H9 (cell line): ENCODE results near the gene NEK11. TPM values are rescaled to one million over a fixed set of nuclear protein-coding genes. Genes with fewer than 3 reads are reported as not detected.

ENCODE experiments used
- DNase-seq: peaks from one replicate; pipeline ENCODE4 v3.0.0-alpha.2; 2017
- H2AFZ ChIP-seq: one replicate; pipeline ENCODE4 v1.6.1; 2013; ENCODE audit warnings: mild to moderate bottlenecking, low read length, control low read depth, moderate library complexity
- H2AK5ac ChIP-seq: 2 replicates; pipeline ENCODE4 v1.6.1; 2013; ENCODE audit warnings: low read length, control low read depth, mixed read lengths; ENCODE audit not compliant: insufficient read length
- H2BK120ac ChIP-seq: one replicate; pipeline ENCODE4 v1.6.1; 2013; ENCODE audit warnings: low read depth, mild to moderate bottlenecking, low read length, control low read depth, inconsistent platforms; ENCODE audit not compliant: poor library complexity, severe bottlenecking
- H2BK12ac ChIP-seq: 2 replicates; pipeline ENCODE4 v1.6.1; 2013; ENCODE audit warnings: low read length, control low read depth, mixed read lengths, low read depth; ENCODE audit not compliant: insufficient read length
- H2BK15ac ChIP-seq: 2 replicates; pipeline ENCODE4 v1.6.1; 2013; ENCODE audit warnings: low read depth, low read length, control low read depth
- H2BK20ac ChIP-seq: one replicate; pipeline ENCODE4 v1.6.1; 2013; ENCODE audit warnings: low read depth, mild to moderate bottlenecking, low read length, control low read depth, inconsistent platforms; ENCODE audit not compliant: poor library complexity, severe bottlenecking
- H2BK5ac ChIP-seq: 2 replicates; pipeline ENCODE4 v1.6.1; 2013; ENCODE audit warnings: low read length, control low read depth, mixed read lengths; ENCODE audit not compliant: insufficient read length
- H3K14ac ChIP-seq: 2 replicates; pipeline ENCODE4 v1.6.1; 2013; ENCODE audit warnings: low read length, control low read depth; ENCODE audit not compliant: insufficient read depth
- H3K18ac ChIP-seq: 2 replicates; pipeline ENCODE4 v1.6.1; 2013; ENCODE audit warnings: low read depth, mild to moderate bottlenecking, mixed read lengths, low read length, control low read depth; ENCODE audit not compliant: insufficient read length
- H3K23ac ChIP-seq: 2 replicates; pipeline ENCODE4 v1.6.1; 2013; ENCODE audit warnings: low read length, control low read depth, mixed read lengths, low read depth; ENCODE audit not compliant: insufficient read length
- H3K23me2 ChIP-seq: 2 replicates; pipeline ENCODE4 v1.6.1; 2013; ENCODE audit warnings: low read depth, mild to moderate bottlenecking, mixed read lengths, low read length, control low read depth; ENCODE audit not compliant: insufficient read length, poor library complexity, severe bottlenecking
- H3K27ac ChIP-seq: 2 replicates; pipeline ENCODE4 v1.5.1; 2013; ENCODE audit warnings: low read length, control low read depth, mixed read lengths, low read depth; ENCODE audit not compliant: insufficient read length
- H3K27me3 ChIP-seq: 2 replicates; pipeline ENCODE4 v1.6.1; 2013; ENCODE audit warnings: low read length, control low read depth, inconsistent platforms; ENCODE audit not compliant: insufficient read depth
- H3K4ac ChIP-seq: 2 replicates; pipeline ENCODE4 v1.6.1; 2013; ENCODE audit warnings: low read depth, mild to moderate bottlenecking, control low read depth, inconsistent platforms, low read length, moderate library complexity
- H3K4me1 ChIP-seq: 2 replicates; pipeline ENCODE4 v1.6.1; 2013; ENCODE audit warnings: low read length, control low read depth, inconsistent platforms; ENCODE audit not compliant: insufficient read depth
- H3K4me2 ChIP-seq: 2 replicates; pipeline ENCODE4 v1.6.1; 2013; ENCODE audit warnings: low read length, control low read depth, mixed read lengths; ENCODE audit not compliant: insufficient read length, insufficient read depth
- H3K56ac ChIP-seq: 2 replicates; pipeline ENCODE4 v1.6.1; 2013; ENCODE audit warnings: low read depth, mild to moderate bottlenecking, mixed read lengths, low read length, control low read depth; ENCODE audit not compliant: insufficient read length
- H3K79me1 ChIP-seq: 2 replicates; pipeline ENCODE4 v1.6.1; 2013; ENCODE audit warnings: low read depth, mild to moderate bottlenecking, moderate library complexity, low read length, control low read depth, inconsistent platforms; ENCODE audit not compliant: insufficient read depth, poor library complexity, severe bottlenecking
- H3K79me2 ChIP-seq: 2 replicates; pipeline ENCODE4 v1.6.1; 2013; ENCODE audit warnings: low read length, control low read depth, inconsistent platforms; ENCODE audit not compliant: insufficient read depth
- H3K9ac ChIP-seq: 2 replicates; pipeline ENCODE4 v1.6.1; 2013; ENCODE audit warnings: low read length, control low read depth, mixed read lengths; ENCODE audit not compliant: insufficient read length; ENCODE audit errors: extremely low read depth
- H3K9me3 ChIP-seq: one replicate; pipeline ENCODE4 v1.6.1; 2013; ENCODE audit warnings: low read depth, low read length, inconsistent platforms; ENCODE audit not compliant: control insufficient read depth
- H3T11ph ChIP-seq: one replicate; pipeline ENCODE4 v1.6.1; 2013; ENCODE audit warnings: mild to moderate bottlenecking, low read length, control low read depth, inconsistent platforms
- H4K20me1 ChIP-seq: one replicate; pipeline ENCODE4 v1.6.1; 2013; ENCODE audit not compliant: control insufficient read depth, insufficient read length, insufficient read depth
- H4K5ac ChIP-seq: 2 replicates; pipeline ENCODE4 v1.6.1; 2013; ENCODE audit warnings: low read depth, mild to moderate bottlenecking, mixed read lengths, low read length, control low read depth; ENCODE audit not compliant: insufficient read length
- H4K8ac ChIP-seq: replicated peaks from 2 replicates; pipeline ENCODE4 v1.6.1; 2013; ENCODE audit warnings: low read length, control low read depth, mixed read lengths, low read depth; ENCODE audit not compliant: insufficient read length
- H4K91ac ChIP-seq: 2 replicates; pipeline ENCODE4 v1.6.1; 2013; ENCODE audit warnings: low read depth, mild to moderate bottlenecking, moderate library complexity, mixed read lengths, low read length, control low read depth; ENCODE audit not compliant: insufficient read length
- H3K27ac Mint-ChIP-seq, 3 experiments: 2 replicates in 2 of 3; 3 replicates in 1 of 3; pipeline ENCODE4 v1.8.0; 2020 to 2021; ENCODE audit warnings: mixed read lengths in 3 of 3, mild to moderate bottlenecking in 1 of 3, moderate library complexity in 1 of 3
- H3K27me3 Mint-ChIP-seq: 2 replicates; pipeline ENCODE4 v1.8.0; 2021; ENCODE audit warnings: low read depth, mild to moderate bottlenecking, moderate library complexity, mixed read lengths
- H3K36me3 Mint-ChIP-seq, 3 experiments: 2 replicates in 2 of 3; 3 replicates in 1 of 3; pipeline ENCODE4 v1.8.0; 2020 to 2021; ENCODE audit warnings: low read depth in 3 of 3, mixed read lengths in 3 of 3; ENCODE audit not compliant: insufficient read depth in 1 of 3
- H3K4me1 Mint-ChIP-seq, 2 experiments: 2 replicates each; pipeline ENCODE4 v1.8.0; 2020; ENCODE audit warnings: mixed read lengths in 2 of 2
- H3K4me3 Mint-ChIP-seq, 2 experiments: 2 replicates in 1 of 2; 3 replicates in 1 of 2; pipeline ENCODE4 v1.8.0; 2020 to 2021; ENCODE audit warnings: mild to moderate bottlenecking in 2 of 2, mixed read lengths in 2 of 2, moderate library complexity in 1 of 2
- H3K9me3 Mint-ChIP-seq, 2 experiments: 2 replicates in 1 of 2; 3 replicates in 1 of 2; pipeline ENCODE4 v1.8.0; 2020; ENCODE audit warnings: mild to moderate bottlenecking in 2 of 2, mixed read lengths in 2 of 2, moderate library complexity in 1 of 2
- WGBS: extraction: QIAGEN DNeasy Blood & Tissue Kit; methylation state at CpG from one replicate; pipeline ENCODE4 v1.1.7; 2013; ENCODE audit warnings: missing lambda C conversion rate, low lambda C conversion rate, mixed read lengths; ENCODE audit not compliant: insufficient read length; ENCODE audit errors: extremely low coverage; 5-methylcytosine and 5-hydroxymethylcytosine counted together
- total RNA-seq: library from RNA; stranded (reverse); gene quantifications from 2 replicates; pipeline ENCODE4 v1.2.1, GENCODE V29; 2021
- TF ChIP-seq, protein P1 (sequence below): fragments of 200-600 bp; sonication (generic); conservative IDR thresholded peaks from 3 replicates; pipeline ENCODE4 v1.8.0; 2021; ENCODE audit warnings: antibody characterized with exemption, mild to moderate bottlenecking

Gene NEK11
- total RNA-seq, 1 experiment from 2014 or later, result 2.5 TPM

DNA sequence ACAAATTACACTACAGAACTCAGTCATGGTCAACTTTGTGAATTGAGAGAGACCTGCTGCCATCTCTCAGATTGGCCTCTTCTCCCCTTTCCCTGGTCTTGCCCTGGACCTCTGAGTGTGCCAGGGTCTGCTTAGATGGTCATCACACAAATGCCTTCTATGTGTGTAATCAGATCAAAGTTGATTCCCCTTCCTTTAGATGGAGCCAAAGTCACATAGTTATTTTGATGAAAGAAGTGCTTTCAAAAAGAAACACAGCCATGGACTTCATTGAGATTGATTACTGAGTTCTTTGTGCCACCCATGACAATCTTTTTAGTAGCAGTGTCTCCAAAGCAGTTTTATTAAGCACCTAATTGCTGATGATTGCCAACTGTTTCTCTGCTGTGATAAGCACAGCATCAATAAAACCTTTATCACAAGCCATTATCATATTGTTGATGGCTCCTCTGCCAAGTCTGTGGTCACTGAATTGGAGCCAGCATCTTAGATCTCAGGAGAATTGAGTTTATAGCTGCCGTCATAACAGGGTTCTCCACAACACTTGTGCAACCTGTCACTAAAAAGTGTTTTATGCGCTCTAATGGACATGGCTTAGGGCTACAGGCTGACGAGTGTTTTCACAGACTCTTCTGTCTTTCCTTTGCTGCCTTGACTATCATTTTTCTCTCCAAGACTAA lies 205.2 kb downstream of the NEK11 start:
- Mint-ChIP-seq H3K27me3 (no peaks in the 10 kb centered on the region), H3K27ac (no peak overlapping the region), H3K9me3 (no peaks in the 10 kb centered on the region), H3K4me3 (no peak overlapping the region), H3K36me3 (no peaks in the 10 kb centered on the region), H3K4me1 (peaks cover 0 to 5% of the 10 kb centered on the region in 2 experiments; a peak in 2 of 4 replicates)
- Histone ChIP-seq H4K20me1 (no peaks in the 10 kb centered on the region), H3K23ac (no peak overlapping the region), H2BK20ac (no peak overlapping the region), H2BK5ac (no peak overlapping the region), H3K4ac (no peak overlapping the region), H4K91ac (no peak overlapping the region), H3K79me2 (no peaks in the 10 kb centered on the region), H4K5ac (no peak overlapping the region), H3T11ph (no peak overlapping the region), H2BK120ac (no peak overlapping the region), H3K56ac (no peak overlapping the region), H3K18ac (no peak overlapping the region), H2BK12ac (no peak overlapping the region), H2AFZ (no peak overlapping the region), H3K27ac (no peak overlapping the region), H3K14ac (no peak overlapping the region), H3K79me1 (no peaks in the 10 kb centered on the region), H3K4me1 (no peaks in the 10 kb centered on the region), H3K27me3 (no peaks in the 10 kb centered on the region), H2BK15ac (no peak overlapping the region), H2AK5ac (no peak overlapping the region), H3K23me2 (no peaks in the 10 kb centered on the region), H3K4me2 (no peak overlapping the region), H4K8ac (no peak overlapping the region), H3K9me3 (no peaks in the 10 kb centered on the region), H3K9ac (no peak overlapping the region)
- no CpG with 5 or more reads among the region's 3 CpGs for WGBS
- TF ChIP-seq, protein P1, sequence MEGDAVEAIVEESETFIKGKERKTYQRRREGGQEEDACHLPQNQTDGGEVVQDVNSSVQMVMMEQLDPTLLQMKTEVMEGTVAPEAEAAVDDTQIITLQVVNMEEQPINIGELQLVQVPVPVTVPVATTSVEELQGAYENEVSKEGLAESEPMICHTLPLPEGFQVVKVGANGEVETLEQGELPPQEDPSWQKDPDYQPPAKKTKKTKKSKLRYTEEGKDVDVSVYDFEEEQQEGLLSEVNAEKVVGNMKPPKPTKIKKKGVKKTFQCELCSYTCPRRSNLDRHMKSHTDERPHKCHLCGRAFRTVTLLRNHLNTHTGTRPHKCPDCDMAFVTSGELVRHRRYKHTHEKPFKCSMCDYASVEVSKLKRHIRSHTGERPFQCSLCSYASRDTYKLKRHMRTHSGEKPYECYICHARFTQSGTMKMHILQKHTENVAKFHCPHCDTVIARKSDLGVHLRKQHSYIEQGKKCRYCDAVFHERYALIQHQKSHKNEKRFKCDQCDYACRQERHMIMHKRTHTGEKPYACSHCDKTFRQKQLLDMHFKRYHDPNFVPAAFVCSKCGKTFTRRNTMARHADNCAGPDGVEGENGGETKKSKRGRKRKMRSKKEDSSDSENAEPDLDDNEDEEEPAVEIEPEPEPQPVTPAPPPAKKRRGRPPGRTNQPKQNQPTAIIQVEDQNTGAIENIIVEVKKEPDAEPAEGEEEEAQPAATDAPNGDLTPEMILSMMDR, result peak; percentile 26; the same call in 2 of the 3 replicates
- DNase-seq, result no peak
